Psoas muscle (tissue), 8 donors: ENCODE data around the gene ANKRD7. TPM values are rescaled to one million over a fixed set of nuclear protein-coding genes. Genes with fewer than 3 reads are reported as not detected.
A peak's percentile ranks its signal among the peaks of the same experiment; 100 is the strongest.

Source experiments
- ATAC-seq, 4 donors: fragments of 200-7000 bp; cut with Tn5 transposase; one replicate each; pipeline ENCODE4 v1.9.1; 2020; ENCODE audit warnings: moderate library complexity in 3 of 4, mild to moderate bottlenecking in 2 of 4
- DNase-seq, 2 donors: peaks; one replicate each; pipeline ENCODE4 v3.0.0-alpha.2; 2020
- H3K27ac ChIP-seq: fragments of 200-600 bp; one replicate; pipeline ENCODE4 v1.8.0; 2022
- H3K27me3 ChIP-seq, 3 donors: fragments of 200-600 bp in 1 of 3; one replicate each; pipeline versions ENCODE4 v1.6.1 to v1.8.0; 2013 to 2022; ENCODE audit warnings: low read length in 2 of 3, mild to moderate bottlenecking in 2 of 3, moderate library complexity in 1 of 3; ENCODE audit not compliant: insufficient read depth in 3 of 3
- H3K36me3 ChIP-seq, 2 donors: fragments of 200-600 bp in 1 of 2; one replicate each; pipeline versions ENCODE4 v1.6.1 to v1.8.0; 2013 to 2022; ENCODE audit warnings: low read depth in 1 of 2, mild to moderate bottlenecking in 1 of 2, moderate library complexity in 1 of 2; ENCODE audit not compliant: insufficient read depth in 1 of 2
- H3K4me1 ChIP-seq: fragments of 200-600 bp; one replicate; pipeline ENCODE4 v1.8.0; 2022
- H3K4me3 ChIP-seq: fragments of 200-600 bp; one replicate; pipeline ENCODE4 v1.8.0; 2022; ENCODE audit warnings: mild to moderate bottlenecking
- H3K9me3 ChIP-seq: fragments of 200-600 bp; one replicate; pipeline ENCODE4 v1.8.0; 2022
- WGBS, 3 donors: extraction: QIAGEN DNeasy Blood & Tissue Kit; methylation state at CpG; one replicate each; pipeline versions ENCODE4 v1.1.6 to v1.1.7; 2013; 5-methylcytosine and 5-hydroxymethylcytosine counted together
- intact Hi-C, 2 donors: fragments of 100-400 bp; cut with DNase I; formaldehyde crosslinking; loops; one replicate each; pipeline versions ENCODE4 v1.11.0 to v1.14.2; 2022
- polyA plus RNA-seq, 3 donors: library from polyadenylated mRNA; stranded (reverse); fragments of 200-250 nt; gene quantifications; one replicate each; pipeline ENCODE4 v1.2.3, GENCODE V29; 2013
- total RNA-seq, 4 donors: library from RNA; stranded (reverse); fragmentation: NEBNext Ultra II Directional in 2 of 4; extraction: Animal tissue kit (Norgen Biotek cat#: 25700) in 2 of 4; gene quantifications; one replicate each; pipeline versions ENCODE4 v1.2.1 to v1.2.4, GENCODE V29; 2021 to 2023
- TF ChIP-seq, protein P1 (sequence below): fragments of 200-600 bp; IDR thresholded peaks from one replicate; pipeline ENCODE4 v1.8.0; 2022; ENCODE audit warnings: antibody characterized with exemption
- donor health status: healthy with polysubstance abuse.
- donor health status: DM: no; HTN: no; CAD: no; lungs with moderate emphysema.
- donor health status: Bipolar disorder and iron deficiency.
- donor health status: healthy.
- donor health status: DM: yes; HTN: yes; CAD: no.
- donor health status: DM: no; HTN: no; CAD: no.
- donor health status: DM: no; HTN: no; CAD: no.
- donor health status: DM: yes; HTN: yes; CAD: no.

Gene ANKRD7
- total and polyA plus RNA-seq, 7 donors, result 0.15 to 0.82 (median 0.40) TPM; not detected in 2

DNA sequence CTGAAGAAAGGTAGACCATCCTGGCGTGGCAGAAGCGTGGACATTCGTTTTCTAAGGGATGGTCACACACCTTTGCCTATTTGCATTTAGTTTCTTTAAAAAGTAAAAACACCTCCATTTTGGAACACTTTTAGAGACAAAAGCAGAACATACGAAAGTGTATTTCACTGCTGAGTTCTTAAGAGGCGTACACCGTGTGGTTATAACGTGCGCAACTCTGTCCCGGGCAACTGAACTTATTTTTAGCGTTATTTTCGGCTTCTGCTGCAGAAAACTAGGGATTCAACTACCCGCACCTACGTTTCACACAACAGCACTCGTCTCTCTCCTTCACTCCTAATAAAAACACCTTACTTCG, 41.1 kb upstream of the ANKRD7 start:
- TF ChIP-seq, protein P1, sequence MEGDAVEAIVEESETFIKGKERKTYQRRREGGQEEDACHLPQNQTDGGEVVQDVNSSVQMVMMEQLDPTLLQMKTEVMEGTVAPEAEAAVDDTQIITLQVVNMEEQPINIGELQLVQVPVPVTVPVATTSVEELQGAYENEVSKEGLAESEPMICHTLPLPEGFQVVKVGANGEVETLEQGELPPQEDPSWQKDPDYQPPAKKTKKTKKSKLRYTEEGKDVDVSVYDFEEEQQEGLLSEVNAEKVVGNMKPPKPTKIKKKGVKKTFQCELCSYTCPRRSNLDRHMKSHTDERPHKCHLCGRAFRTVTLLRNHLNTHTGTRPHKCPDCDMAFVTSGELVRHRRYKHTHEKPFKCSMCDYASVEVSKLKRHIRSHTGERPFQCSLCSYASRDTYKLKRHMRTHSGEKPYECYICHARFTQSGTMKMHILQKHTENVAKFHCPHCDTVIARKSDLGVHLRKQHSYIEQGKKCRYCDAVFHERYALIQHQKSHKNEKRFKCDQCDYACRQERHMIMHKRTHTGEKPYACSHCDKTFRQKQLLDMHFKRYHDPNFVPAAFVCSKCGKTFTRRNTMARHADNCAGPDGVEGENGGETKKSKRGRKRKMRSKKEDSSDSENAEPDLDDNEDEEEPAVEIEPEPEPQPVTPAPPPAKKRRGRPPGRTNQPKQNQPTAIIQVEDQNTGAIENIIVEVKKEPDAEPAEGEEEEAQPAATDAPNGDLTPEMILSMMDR, result no peak
- Histone ChIP-seq H3K4me1 (peaks cover 22% of the 10 kb centered on the region), H3K4me3 (peak overlapping the region; percentile 96), H3K36me3 (peaks cover 0 to 20% of the 10 kb centered on the region in 2 donors), H3K9me3 (no peaks in the 10 kb centered on the region), H3K27ac (peak overlapping the region; percentile 96), H3K27me3 (no peaks in the 10 kb centered on the region)
- ATAC-seq, result peak; percentile 9 to 34 (median 11)
- intact Hi-C loops, result no loop called here
- 0 to 1% (median 0%) methylated on average over 15 of the region's 15 CpGs for WGBS, 3 donors
- no peak for DNase-seq

DNA sequence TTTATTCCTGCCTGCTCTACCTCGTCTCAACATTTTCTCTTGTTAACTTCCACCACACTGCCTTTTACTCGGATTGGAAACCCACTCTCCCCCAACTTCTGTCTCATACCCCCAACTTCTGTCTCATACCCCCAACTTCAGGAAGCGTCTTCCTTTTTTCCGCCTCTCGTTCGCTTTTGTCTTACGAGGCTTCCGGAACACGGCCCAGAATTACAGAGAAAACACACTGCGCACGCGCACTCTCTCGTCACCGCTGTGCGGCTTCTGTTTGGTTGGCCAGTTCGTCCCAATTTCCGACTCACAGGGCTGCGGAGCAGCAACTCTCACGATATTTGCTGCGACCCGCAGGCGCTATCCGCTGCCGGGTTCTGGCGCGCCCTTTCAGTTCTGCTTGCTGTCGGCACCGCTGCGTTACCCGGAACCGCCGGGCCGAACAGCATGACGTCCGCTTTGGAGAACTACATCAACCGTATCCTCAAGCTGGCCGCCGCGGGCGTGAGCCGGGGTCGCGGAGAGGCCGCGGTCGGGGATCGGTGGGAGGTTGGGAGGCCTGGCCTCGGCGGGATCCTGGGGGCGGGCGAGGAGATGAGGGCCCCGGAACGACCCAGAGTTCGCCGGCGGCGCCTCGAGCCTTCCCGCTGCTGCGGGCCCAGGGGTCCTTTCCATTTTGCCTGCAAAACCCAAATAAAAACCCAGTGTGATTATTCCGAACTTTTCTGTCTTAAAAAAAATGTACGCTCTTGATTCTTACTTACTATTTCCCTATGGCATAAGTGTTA, 40.5 kb upstream of the ANKRD7 start, which contains the start of gene LSM8:
Gene LSM8 (plus strand): TSS at position 379 of the 779 bp plus-strand sequence. CDS start 60 bp downstream, at position 439.
- ATAC-seq (peak; percentile 98 to 100 (median 99)), DNase-seq (peak; percentile 96 to 98)
- TF ChIP-seq, protein P1, result no peak
- Histone ChIP-seq H3K27me3 (no peaks in the 10 kb centered on the region), H3K27ac (peak within 1 kb of the TSS; percentile 96), H3K36me3 (peaks cover 0 to 25% of the 10 kb centered on the region in 2 donors), H3K4me3 (peak within 1 kb of the TSS; percentile 96), H3K4me1 (peaks cover 22% of the 10 kb centered on the region), H3K9me3 (no peaks in the 10 kb centered on the region)
- WGBS, 3 donors, result 0 to 1% (median 0%) methylated on average over 60 to 62 of the region's 62 CpGs
- intact Hi-C loops, result no loop called here

DNA sequence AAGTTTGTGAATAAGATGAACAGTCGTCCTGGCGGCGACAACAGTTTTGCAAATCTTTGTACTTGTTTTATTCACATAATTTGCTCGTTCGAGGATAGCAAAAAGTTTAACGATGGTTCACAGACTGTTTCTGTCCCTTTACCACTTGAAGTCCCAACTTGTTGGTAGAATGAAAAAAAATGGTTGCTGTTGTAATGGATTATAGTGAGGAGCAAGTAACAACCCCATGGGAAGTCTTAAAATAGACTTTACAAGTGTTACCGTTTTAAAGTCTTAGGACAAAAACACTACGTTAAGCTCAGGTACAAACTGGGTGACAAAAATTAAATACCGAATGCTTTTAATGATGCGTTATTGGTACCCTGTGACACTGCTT, 40.0 kb upstream of the ANKRD7 start:
- ATAC-seq, result no peak
- peak overlapping the region; percentile 96 for H3K27ac ChIP-seq
- peak overlapping the region; percentile 96 for H3K4me3 ChIP-seq
- H3K36me3 ChIP-seq, result peaks cover 0 to 27% of the 10 kb centered on the region in 2 donors
- peaks cover 22% of the 10 kb centered on the region for H3K4me1 ChIP-seq
- no peaks in the 10 kb centered on the region for H3K9me3 ChIP-seq
- no peak for DNase-seq
- TF ChIP-seq, protein P1, result no peak
- WGBS, 3 donors, result 6% methylated on average over 10 of the region's 10 CpGs
- intact Hi-C loops, result no loop called here
- H3K27me3 ChIP-seq, result no peaks in the 10 kb centered on the region

DNA sequence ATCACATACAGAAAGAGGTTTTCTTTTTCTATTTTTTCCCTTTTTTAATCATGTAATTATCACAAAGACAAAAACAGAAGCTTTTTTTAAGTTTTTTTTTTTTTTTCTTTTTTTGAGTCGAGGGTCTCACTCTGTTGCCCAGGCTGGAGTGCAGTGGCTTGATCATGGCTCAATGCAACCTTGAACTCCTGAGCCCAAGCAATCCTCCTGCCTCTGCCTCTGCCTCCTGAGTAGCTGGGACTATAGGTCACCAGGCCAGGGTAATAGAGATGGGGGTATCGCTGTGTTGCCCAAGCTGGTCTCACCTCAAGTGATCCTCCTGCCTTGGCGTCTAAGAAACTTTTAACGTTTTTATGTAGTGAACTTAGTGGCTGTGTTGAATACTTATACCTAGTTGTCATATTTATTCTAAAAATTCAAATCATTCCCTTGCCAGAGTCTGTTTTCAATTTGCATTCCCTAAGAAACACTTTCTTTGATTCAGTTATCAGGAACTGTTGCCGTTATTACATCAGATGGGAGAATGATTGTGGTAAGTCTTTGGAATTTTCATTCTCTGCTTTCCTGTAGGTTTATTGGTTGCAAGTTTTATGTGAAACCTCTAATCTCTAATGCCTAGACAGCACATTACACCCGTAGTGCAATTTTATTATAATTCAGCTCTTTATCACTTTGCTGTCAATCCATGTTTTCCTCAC, 39.2 kb upstream of the ANKRD7 start:
- no peaks in the 10 kb centered on the region for H3K9me3 ChIP-seq
- H3K4me3 ChIP-seq, result peak overlapping the region; percentile 96
- no peaks in the 10 kb centered on the region for H3K27me3 ChIP-seq
- DNase-seq (no peak), ATAC-seq (no peak)
- WGBS, 3 donors, result 73 to 77% (median 75%) methylated on average over 6 of the region's 6 CpGs
- H3K27ac ChIP-seq, result peak overlapping the region; percentile 96
- H3K4me1 ChIP-seq, result peaks cover 22% of the 10 kb centered on the region
- peaks cover 0 to 30% of the 10 kb centered on the region in 2 donors for H3K36me3 ChIP-seq
- intact Hi-C loops, result no loop called here
- TF ChIP-seq, protein P1, result no peak
